Measurements from ENCODE around the gene FILIP1L. TPM values are rescaled to one million over a fixed set of nuclear protein-coding genes. Genes with fewer than 3 reads are reported as not detected.
"Not testable (repeated sequence)": the region's sequence is repeated elsewhere in the genome, so short reads cannot be mapped to it uniquely, and the experiment has no call there.

Gene FILIP1L
- total RNA-seq, 4 donors from 2014 or later: 31.3 to 64.0 (median 46.5) TPM

DNA sequence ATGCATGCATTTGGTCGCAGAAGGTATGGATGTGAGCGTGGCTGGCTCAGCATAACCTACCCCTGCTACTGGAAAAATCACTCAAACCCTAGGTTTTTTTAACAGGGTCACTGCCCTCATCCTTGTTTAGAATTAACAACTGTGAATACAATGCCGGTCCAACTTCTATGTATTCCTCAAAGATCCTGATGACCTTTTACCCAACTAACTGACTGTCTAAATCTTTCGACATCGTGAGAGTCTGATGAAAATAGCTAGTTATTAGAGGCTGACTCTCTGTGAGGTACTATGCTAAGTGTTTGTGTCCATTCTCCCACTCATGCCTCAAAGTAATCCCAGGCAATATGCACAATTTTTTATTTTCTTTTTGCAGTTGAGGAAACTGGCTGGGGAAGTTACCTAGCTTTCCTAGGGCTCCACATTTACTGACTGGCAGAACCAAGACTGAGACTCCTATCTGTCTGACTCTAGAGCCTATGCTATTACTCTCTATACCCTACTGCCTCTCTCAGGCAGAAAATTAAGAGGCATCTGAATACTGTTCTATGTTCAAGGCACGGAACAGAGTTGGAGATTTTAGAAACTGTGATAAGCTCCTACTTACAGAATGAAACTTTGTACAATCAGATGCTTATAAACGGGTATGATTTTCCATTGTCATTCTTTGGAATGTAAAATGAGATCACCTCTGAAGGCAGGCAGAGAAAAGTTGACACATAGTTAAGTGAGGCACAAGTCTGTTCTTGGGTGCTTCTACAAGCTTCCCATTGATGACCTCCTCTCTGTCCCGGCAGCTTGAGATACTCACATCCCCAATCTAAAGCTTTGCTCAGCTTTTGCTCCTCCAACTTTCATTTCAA, 56.4 kb downstream of the FILIP1L start:
- ATAC-seq (ENCODE audit: low FRiP score) (no peak), DNase-seq (ENCODE audit: low spot score) (no peak)
- TF ChIP-seq, protein P1, sequence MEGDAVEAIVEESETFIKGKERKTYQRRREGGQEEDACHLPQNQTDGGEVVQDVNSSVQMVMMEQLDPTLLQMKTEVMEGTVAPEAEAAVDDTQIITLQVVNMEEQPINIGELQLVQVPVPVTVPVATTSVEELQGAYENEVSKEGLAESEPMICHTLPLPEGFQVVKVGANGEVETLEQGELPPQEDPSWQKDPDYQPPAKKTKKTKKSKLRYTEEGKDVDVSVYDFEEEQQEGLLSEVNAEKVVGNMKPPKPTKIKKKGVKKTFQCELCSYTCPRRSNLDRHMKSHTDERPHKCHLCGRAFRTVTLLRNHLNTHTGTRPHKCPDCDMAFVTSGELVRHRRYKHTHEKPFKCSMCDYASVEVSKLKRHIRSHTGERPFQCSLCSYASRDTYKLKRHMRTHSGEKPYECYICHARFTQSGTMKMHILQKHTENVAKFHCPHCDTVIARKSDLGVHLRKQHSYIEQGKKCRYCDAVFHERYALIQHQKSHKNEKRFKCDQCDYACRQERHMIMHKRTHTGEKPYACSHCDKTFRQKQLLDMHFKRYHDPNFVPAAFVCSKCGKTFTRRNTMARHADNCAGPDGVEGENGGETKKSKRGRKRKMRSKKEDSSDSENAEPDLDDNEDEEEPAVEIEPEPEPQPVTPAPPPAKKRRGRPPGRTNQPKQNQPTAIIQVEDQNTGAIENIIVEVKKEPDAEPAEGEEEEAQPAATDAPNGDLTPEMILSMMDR (IDR thresholded peaks at IDR 0.05): no peak

DNA sequence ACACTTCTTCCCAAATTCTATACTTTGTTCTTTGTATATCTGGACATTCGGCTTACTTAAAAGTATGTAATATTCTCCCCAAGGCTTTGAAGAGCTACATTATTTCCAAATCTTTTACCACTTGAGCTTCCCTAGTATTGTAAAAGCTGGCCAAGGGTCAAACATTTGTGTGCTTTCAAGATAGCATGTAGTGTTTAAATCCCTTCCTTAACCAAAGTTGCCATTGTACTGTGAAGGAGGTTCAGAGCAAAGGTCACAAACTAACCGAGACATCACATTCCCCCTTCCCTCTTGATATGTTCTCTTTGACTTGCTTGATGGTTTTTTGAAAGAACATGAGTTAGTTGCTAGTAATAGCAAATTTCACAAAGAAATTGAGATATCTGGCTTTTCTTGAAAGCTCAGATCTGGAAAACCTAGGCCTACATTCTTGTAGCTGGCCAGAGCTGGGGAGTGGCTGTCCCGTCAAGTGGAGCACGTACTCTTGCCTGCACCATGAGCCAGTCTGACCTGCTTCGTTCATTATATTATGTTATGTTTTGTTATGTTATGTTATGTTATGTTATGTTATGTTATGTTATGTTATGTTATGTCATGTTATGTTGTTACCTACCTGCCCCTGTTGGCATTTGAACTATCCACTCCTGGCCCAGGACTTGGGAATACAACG, 60.2 kb downstream of the FILIP1L start:
- DNase-seq (ENCODE audit: low spot score): no peak
- ATAC-seq (ENCODE audit: low FRiP score): no peak
- TF ChIP-seq, protein P1 (IDR thresholded peaks at IDR 0.05): no peak

DNA sequence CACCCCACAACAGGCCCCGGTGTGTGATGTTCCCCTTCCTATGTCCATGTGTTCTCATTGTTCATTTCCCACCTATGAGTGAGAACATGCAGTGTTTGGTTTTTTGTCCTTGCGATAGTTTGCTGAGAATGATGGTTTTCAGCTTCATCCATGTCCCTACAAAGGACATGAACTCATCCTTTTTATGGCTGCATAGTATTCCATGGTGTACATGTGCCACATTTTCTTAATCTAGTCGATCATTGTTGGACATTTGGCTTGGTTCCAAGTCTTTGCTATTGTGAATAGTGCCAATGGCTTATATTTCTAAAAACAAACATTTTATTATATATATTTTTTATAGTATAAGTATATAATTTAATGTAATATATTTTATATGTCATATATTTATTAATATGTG, 62.8 kb downstream of the FILIP1L start:
- not testable (repeated sequence) for DNase-seq (ENCODE audit: low spot score); ATAC-seq (ENCODE audit: low FRiP score)

DNA sequence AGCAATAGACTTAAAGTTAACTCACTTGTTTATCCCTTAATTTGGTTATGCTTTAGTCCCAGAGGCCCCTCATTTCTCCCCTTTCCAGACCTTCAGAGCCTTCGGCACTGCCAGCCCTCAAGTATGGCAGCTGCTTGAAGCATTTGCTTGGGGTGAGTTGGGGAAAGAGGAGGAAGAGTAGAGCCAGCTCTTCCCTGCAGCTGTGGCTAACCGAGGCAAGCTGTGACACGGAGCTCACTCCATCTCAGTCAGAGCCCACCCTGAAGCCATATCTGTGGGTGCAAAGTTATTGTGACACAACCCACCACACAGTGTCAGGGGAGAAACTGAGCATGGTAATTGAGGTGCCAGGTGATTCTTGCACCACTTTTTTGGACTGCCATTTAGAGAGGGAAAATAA, 66.1 kb downstream of the FILIP1L start:
- TF ChIP-seq, protein P1 (IDR thresholded peaks at IDR 0.05): no peak
- DNase-seq (ENCODE audit: low spot score): no peak
- ATAC-seq (ENCODE audit: low FRiP score): no peak

DNA sequence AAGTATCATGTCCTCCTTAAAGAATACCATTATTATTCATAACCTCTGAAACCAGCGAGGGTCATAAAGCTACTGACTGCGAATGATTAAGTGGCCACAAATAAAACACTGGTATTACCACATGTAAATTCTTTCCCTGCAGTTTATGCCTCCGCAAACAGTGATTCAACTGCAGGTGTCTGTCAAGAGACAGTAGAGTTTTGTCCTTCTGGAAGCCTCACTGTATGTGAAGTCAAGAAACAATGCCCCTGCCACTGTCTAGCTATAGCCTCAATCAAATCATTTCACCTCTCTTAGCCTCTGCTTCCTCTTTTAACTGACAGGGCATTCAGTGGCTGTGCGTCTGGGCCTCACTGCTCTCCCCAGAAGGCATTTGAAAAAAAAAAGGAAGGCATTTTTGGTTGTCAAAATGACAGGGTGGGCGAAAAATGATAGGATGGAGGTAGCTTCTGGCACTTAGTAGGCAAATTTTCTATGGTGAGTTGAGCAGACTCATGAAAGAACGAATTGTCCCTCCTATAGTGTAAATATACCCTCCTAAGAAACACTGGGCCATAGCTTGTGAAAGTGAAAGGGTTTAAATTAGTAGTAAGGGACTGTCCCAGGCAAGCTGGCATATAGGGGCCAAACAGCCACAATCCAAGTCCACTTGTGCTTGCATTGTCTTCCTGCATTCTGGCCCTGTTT, 66.7 kb downstream of the FILIP1L start:
- ATAC-seq (ENCODE audit: low FRiP score): no peak
- TF ChIP-seq, protein P1 (IDR thresholded peaks at IDR 0.05): no peak
- no peak for DNase-seq (ENCODE audit: low spot score)

DNA sequence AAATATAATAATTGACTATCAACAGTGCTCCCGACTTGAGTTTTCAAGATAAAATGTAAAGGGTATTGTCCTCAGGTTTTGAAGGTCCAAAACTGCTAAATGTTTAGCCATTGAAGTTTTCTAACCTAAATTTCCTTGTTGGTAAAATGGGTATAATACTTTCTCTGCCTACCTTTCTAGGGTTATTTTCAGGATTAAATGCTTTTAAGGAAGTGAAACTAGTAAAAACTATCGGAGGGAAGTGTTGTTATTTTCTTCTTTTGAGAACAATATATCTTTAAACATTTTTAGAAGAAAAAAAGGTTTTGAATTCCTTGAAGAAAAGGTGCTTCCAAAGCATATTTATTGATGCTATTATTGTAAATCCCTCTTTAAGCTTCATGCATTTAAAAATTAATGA, 67.3 kb downstream of the FILIP1L start:
- no peak for ATAC-seq (ENCODE audit: low FRiP score)
- DNase-seq (ENCODE audit: low spot score): no peak
- TF ChIP-seq, protein P1 (IDR thresholded peaks at IDR 0.05): no peak

DNA sequence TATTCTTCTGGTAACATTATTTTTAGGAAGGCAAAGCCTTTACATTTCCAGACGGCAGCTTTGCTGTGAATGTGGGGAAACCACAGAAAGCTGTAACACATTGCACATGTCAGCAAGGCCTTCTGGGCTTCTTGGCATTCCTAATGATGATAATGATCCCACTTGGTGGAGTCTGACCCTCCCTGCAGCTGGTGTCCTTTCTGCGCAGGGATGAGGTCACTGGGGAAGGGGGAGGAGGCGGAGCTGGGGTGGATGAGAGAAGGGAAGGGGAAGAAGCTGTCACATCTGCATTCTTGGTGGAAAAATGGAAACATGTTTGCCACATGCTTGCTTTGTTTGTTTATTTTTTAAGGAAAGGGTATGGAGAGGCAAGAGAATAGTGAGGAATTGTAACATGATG, 68.6 kb downstream of the FILIP1L start:
- TF ChIP-seq, protein P1 (IDR thresholded peaks at IDR 0.05): no peak
- ATAC-seq (ENCODE audit: low FRiP score): no peak
- DNase-seq (ENCODE audit: low spot score): no peak

Measured in omental fat pad (tissue), 4 donors.